ENCODE results near the gene FSCB.

Gene FSCB

GRCh38 chr14:44505588-44505987 is 1.5 kb downstream of the FSCB start:
- H2BK5ac ChIP-seq (ENCODE audit: low read depth, low read length, poor library complexity, severe bottlenecking), result no peak overlapping the region
- WGBS, result 65% methylated on average over 3 of the region's 3 CpGs

GRCh38 chr14:44497148-44497547 is 9.9 kb downstream of the FSCB start:
- Histone ChIP-seq H3K4me2 (ENCODE audit: low read length, poor library complexity, severe bottlenecking) (no peak overlapping the region), H3K9me3 (ENCODE audit: control insufficient read depth, low read length) (no peaks in the 10 kb centered on the region), H2BK5ac (ENCODE audit: low read depth, low read length, poor library complexity, severe bottlenecking) (no peak overlapping the region), H3K18ac (ENCODE audit: low read depth in 1 of 2, low read length in 2 of 2) (no peak overlapping the region), H3K27me3 (ENCODE audit: control insufficient read depth in 1 of 2, insufficient read depth in 1 of 2, low read length in 2 of 2) (no peaks in the 10 kb centered on the region), H2BK15ac (ENCODE audit: low read depth, poor library complexity, severe bottlenecking) (no peak overlapping the region), H3K9ac (ENCODE audit: low read length) (no peak overlapping the region), H2BK12ac (ENCODE audit: low read length in 2 of 2) (no peak overlapping the region), H3K4ac (ENCODE audit: low read depth in 1 of 2, low read length in 2 of 2) (no peak overlapping the region), H2AFZ (ENCODE audit: low read depth, low read length) (no peak overlapping the region), H2BK120ac (ENCODE audit: low read depth, low read length) (no peak overlapping the region), H3K4me3 (ENCODE audit: insufficient read depth in 1 of 2, low read depth in 1 of 2, low read length in 2 of 2) (no peak overlapping the region), H4K8ac (ENCODE audit: low read length) (no peak overlapping the region), H3K36me3 (ENCODE audit: control insufficient read depth in 1 of 2, insufficient read depth in 2 of 2, low read depth in 1 of 2, low read length in 2 of 2) (no peaks in the 10 kb centered on the region), H3K23ac (ENCODE audit: low read length in 2 of 2) (no peak overlapping the region), H3K14ac (ENCODE audit: low read length in 2 of 2) (no peak overlapping the region), H3K27ac (ENCODE audit: low read length, poor library complexity, severe bottlenecking) (no peak overlapping the region), H3K4me1 (ENCODE audit: control insufficient read depth, insufficient read depth, low read depth, low read length) (no peaks in the 10 kb centered on the region), H4K91ac (ENCODE audit: low read length) (no peak overlapping the region), H3K79me1 (replicated peaks; ENCODE audit: low read length, poor library complexity, severe bottlenecking) (no peaks in the 10 kb centered on the region), H2AK5ac (ENCODE audit: low read length, severe bottlenecking) (no peak overlapping the region)
- 78% methylated on average over 1 of the region's 1 CpG for WGBS
- DNase-seq, result no peak

More at GRCh38 chr14:44505588-44505987, 1.5 kb downstream of the FSCB start:
- no peaks in the 10 kb centered on the region for H3K4me1 ChIP-seq (ENCODE audit: control insufficient read depth, insufficient read depth, low read depth, low read length)
- H4K8ac ChIP-seq (ENCODE audit: low read length), result no peak overlapping the region
- H3K36me3 ChIP-seq (ENCODE audit: control insufficient read depth in 1 of 2, insufficient read depth in 2 of 2, low read depth in 1 of 2, low read length in 2 of 2), result no peaks in the 10 kb centered on the region
- H2BK15ac ChIP-seq (ENCODE audit: low read depth, poor library complexity, severe bottlenecking), result no peak overlapping the region
- no peak overlapping the region for H3K9ac ChIP-seq (ENCODE audit: low read length)
- H3K4me2 ChIP-seq (ENCODE audit: low read length, poor library complexity, severe bottlenecking), result no peak overlapping the region
- no peak overlapping the region for H3K14ac ChIP-seq (ENCODE audit: low read length in 2 of 2)
- no peaks in the 10 kb centered on the region for H3K79me1 ChIP-seq (replicated peaks; ENCODE audit: low read length, poor library complexity, severe bottlenecking)
- no peak overlapping the region for H2AK5ac ChIP-seq (ENCODE audit: low read length, severe bottlenecking)
- H4K91ac ChIP-seq (ENCODE audit: low read length), result no peak overlapping the region
- DNase-seq, result no peak
- no peak overlapping the region for H2BK12ac ChIP-seq (ENCODE audit: low read length in 2 of 2)
- no peak overlapping the region for H3K27ac ChIP-seq (ENCODE audit: low read length, poor library complexity, severe bottlenecking)
- H3K23ac ChIP-seq (ENCODE audit: low read length in 2 of 2), result no peak overlapping the region
- no peak overlapping the region for H3K4me3 ChIP-seq (ENCODE audit: insufficient read depth in 1 of 2, low read depth in 1 of 2, low read length in 2 of 2)
- no peak overlapping the region for H3K4ac ChIP-seq (ENCODE audit: low read depth in 1 of 2, low read length in 2 of 2)
- H3K18ac ChIP-seq (ENCODE audit: low read depth in 1 of 2, low read length in 2 of 2), result no peak overlapping the region
- no peaks in the 10 kb centered on the region for H3K9me3 ChIP-seq (ENCODE audit: control insufficient read depth, low read length)
- H2AFZ ChIP-seq (ENCODE audit: low read depth, low read length), result no peak overlapping the region
- H3K27me3 ChIP-seq (ENCODE audit: control insufficient read depth in 1 of 2, insufficient read depth in 1 of 2, low read length in 2 of 2), result no peaks in the 10 kb centered on the region
- no peak overlapping the region for H2BK120ac ChIP-seq (ENCODE audit: low read depth, low read length)

GRCh38 chr14:44494137-44494536 is 12.9 kb downstream of the FSCB start:
- H3K36me3 ChIP-seq (ENCODE audit: control insufficient read depth in 1 of 2, insufficient read depth in 2 of 2, low read depth in 1 of 2, low read length in 2 of 2), result no peaks in the 10 kb centered on the region
- H4K8ac ChIP-seq (ENCODE audit: low read length), result no peak overlapping the region
- H2BK15ac ChIP-seq (ENCODE audit: low read depth, poor library complexity, severe bottlenecking), result no peak overlapping the region
- H3K4me1 ChIP-seq (ENCODE audit: control insufficient read depth, insufficient read depth, low read depth, low read length), result no peaks in the 10 kb centered on the region
- H3K18ac ChIP-seq (ENCODE audit: low read depth in 1 of 2, low read length in 2 of 2), result no peak overlapping the region
- no peak overlapping the region for H3K9ac ChIP-seq (ENCODE audit: low read length)
- H3K9me3 ChIP-seq (ENCODE audit: control insufficient read depth, low read length), result no peaks in the 10 kb centered on the region
- H3K79me1 ChIP-seq (replicated peaks; ENCODE audit: low read length, poor library complexity, severe bottlenecking), result no peaks in the 10 kb centered on the region
- H2AK5ac ChIP-seq (ENCODE audit: low read length, severe bottlenecking), result no peak overlapping the region
- H3K14ac ChIP-seq (ENCODE audit: low read length in 2 of 2), result no peak overlapping the region
- peak; percentile 16 for DNase-seq
- H3K4ac ChIP-seq (ENCODE audit: low read depth in 1 of 2, low read length in 2 of 2), result no peak overlapping the region
- H3K27me3 ChIP-seq (ENCODE audit: control insufficient read depth in 1 of 2, insufficient read depth in 1 of 2, low read length in 2 of 2), result no peaks in the 10 kb centered on the region
- no peak overlapping the region for H2BK12ac ChIP-seq (ENCODE audit: low read length in 2 of 2)
- no peak overlapping the region for H3K27ac ChIP-seq (ENCODE audit: low read length, poor library complexity, severe bottlenecking)
- H3K4me2 ChIP-seq (ENCODE audit: low read length, poor library complexity, severe bottlenecking), result no peak overlapping the region
- no peak overlapping the region for H2BK120ac ChIP-seq (ENCODE audit: low read depth, low read length)
- no peak overlapping the region for H2AFZ ChIP-seq (ENCODE audit: low read depth, low read length)
- H2BK5ac ChIP-seq (ENCODE audit: low read depth, low read length, poor library complexity, severe bottlenecking), result no peak overlapping the region
- H3K4me3 ChIP-seq (ENCODE audit: insufficient read depth in 1 of 2, low read depth in 1 of 2, low read length in 2 of 2), result no peak overlapping the region
- H4K91ac ChIP-seq (ENCODE audit: low read length), result no peak overlapping the region
- H3K23ac ChIP-seq (ENCODE audit: low read length in 2 of 2), result no peak overlapping the region

GRCh38 chr14:44490966-44491365 is 16.1 kb downstream of the FSCB start:
- no peak overlapping the region for H2AFZ ChIP-seq (ENCODE audit: low read depth, low read length)
- H3K27ac ChIP-seq (ENCODE audit: low read length, poor library complexity, severe bottlenecking), result no peak overlapping the region
- H3K4me2 ChIP-seq (ENCODE audit: low read length, poor library complexity, severe bottlenecking), result no peak overlapping the region
- no peak overlapping the region for H3K9ac ChIP-seq (ENCODE audit: low read length)
- no peak overlapping the region for H3K18ac ChIP-seq (ENCODE audit: low read depth in 1 of 2, low read length in 2 of 2)
- H2BK15ac ChIP-seq (ENCODE audit: low read depth, poor library complexity, severe bottlenecking), result no peak overlapping the region
- WGBS, result 88% methylated on average over 1 of the region's 2 CpGs
- DNase-seq, result no peak
- no peak overlapping the region for H4K91ac ChIP-seq (ENCODE audit: low read length)
- H3K4ac ChIP-seq (ENCODE audit: low read depth in 1 of 2, low read length in 2 of 2), result no peak overlapping the region
- H3K14ac ChIP-seq (ENCODE audit: low read length in 2 of 2), result no peak overlapping the region
- no peak overlapping the region for H3K4me3 ChIP-seq (ENCODE audit: insufficient read depth in 1 of 2, low read depth in 1 of 2, low read length in 2 of 2)
- no peak overlapping the region for H2BK5ac ChIP-seq (ENCODE audit: low read depth, low read length, poor library complexity, severe bottlenecking)
- H3K4me1 ChIP-seq (ENCODE audit: control insufficient read depth, insufficient read depth, low read depth, low read length), result no peaks in the 10 kb centered on the region
- H3K9me3 ChIP-seq (ENCODE audit: control insufficient read depth, low read length), result peaks cover 3% of the 10 kb centered on the region
- no peaks in the 10 kb centered on the region for H3K36me3 ChIP-seq (ENCODE audit: control insufficient read depth in 1 of 2, insufficient read depth in 2 of 2, low read depth in 1 of 2, low read length in 2 of 2)
- H4K8ac ChIP-seq (ENCODE audit: low read length), result no peak overlapping the region
- H2AK5ac ChIP-seq (ENCODE audit: low read length, severe bottlenecking), result no peak overlapping the region
- no peak overlapping the region for H2BK12ac ChIP-seq (ENCODE audit: low read length in 2 of 2)
- no peak overlapping the region for H2BK120ac ChIP-seq (ENCODE audit: low read depth, low read length)
- no peaks in the 10 kb centered on the region for H3K27me3 ChIP-seq (ENCODE audit: control insufficient read depth in 1 of 2, insufficient read depth in 1 of 2, low read length in 2 of 2)
- no peak overlapping the region for H3K23ac ChIP-seq (ENCODE audit: low read length in 2 of 2)
- H3K79me1 ChIP-seq (replicated peaks; ENCODE audit: low read length, poor library complexity, severe bottlenecking), result no peaks in the 10 kb centered on the region
